ENCODE results near the gene AKAP11.

AKAP11 gene

DNA sequence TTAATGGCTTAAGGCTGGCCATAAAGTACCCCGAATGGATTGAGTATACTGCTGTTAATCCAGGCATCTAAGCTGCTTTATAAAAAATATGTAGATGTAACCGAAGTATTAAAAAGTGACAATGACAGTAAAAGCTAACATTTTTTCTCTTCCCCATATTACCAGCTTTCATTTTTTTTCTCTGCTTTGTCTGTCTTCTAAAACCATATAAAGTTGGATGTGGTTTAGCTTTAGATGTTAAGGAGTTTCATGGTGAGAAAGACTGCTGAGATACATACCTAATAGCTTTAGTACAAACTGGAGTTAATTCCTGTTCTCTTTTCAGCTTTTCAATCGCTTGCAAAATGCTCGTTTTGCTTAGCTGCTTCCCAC is 838 bp downstream of the AKAP11 start:
- DNase-seq, result no peak

DNA sequence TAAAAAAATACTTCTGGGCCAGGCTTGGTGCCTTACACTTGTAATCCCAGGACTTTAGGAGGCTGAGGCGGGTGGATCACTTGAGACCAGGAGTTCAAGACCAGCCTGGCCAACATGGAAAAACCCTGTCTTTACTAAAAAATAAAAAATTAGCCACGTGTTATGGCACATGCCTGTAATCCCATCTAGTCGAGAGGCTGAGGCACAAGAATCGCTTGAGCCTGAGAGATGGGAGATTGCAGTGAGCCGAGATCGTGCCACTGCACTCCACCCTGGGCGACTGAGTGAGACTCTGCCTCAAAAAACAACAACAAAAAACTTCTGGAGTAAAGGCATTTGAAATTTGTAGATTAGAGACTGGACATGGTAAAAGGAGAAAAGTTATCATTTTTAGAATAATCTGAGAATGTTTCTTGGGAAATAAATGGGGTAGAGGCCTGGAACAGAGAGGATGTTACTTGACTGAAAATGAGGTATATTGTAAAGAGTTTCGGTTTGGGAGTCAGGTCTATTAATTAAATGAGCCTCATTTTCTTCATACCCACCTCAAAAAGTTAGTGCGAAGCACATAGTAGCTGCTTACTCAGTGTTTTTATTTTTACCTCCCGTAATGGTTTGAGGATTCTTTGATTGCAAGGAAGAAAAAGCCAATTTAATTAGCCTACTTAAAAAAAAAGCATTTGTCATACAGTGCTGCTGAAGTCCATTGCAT is 2.6 kb downstream of the AKAP11 start:
- DNase-seq, result no peak

DNA sequence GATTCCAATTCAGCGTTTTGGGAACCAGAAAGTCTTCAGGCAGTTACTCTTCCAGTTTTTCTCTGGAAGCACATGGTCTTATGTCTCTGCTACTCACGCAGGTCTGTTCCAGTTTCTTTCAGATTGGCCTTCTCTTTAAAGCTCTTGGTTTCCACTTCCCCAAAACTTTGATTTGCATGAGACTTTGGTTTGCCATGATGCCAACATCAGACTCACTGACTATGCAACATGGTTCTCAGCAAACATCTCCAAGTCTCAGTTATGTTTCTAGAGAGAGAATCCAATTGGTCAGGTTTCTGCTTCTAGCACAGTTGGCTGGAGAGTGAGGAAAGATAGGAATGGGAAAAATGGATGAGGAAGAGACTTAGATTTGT is 3.1 kb downstream of the AKAP11 start:
- DNase-seq, result no peak

DNA sequence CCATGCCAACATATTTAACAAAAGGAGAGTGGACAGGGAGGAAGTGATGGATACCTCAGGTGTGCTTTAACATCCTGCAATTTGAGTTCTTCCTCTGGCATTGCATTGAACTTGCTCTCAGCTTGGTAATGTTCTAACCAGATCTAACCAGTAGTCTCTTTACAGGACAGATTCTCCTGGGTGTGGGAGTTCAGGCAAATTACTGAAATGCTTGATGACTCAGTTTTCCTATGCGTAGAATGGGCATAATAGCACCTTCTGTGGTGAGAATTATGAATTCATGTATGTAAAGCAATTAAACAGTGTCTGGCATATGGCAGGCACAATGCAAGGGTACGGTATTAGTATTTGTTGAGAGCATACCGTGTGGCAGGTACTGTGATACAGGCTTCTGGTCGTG is 3.6 kb downstream of the AKAP11 start:
- no peak for DNase-seq

DNA sequence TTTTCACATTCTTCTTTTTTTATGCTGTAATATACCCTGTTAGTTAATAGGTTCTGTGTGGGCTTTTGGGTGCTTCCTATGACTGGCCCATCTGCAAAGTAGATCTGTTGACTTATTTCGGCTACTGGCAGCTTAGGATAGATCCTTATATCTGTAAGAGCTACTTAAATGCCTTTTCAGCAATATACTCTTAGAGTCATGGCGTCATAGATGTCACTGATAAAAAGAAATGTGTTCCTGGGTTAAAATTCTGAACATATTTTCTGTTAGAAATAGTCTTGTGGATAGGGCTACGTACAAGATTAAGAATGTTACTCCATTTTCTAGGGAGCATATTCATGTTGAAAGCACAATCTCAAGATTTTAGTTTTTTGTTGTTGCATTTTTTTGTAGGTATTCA is 4.7 kb downstream of the AKAP11 start:
- DNase-seq, result no peak

DNA sequence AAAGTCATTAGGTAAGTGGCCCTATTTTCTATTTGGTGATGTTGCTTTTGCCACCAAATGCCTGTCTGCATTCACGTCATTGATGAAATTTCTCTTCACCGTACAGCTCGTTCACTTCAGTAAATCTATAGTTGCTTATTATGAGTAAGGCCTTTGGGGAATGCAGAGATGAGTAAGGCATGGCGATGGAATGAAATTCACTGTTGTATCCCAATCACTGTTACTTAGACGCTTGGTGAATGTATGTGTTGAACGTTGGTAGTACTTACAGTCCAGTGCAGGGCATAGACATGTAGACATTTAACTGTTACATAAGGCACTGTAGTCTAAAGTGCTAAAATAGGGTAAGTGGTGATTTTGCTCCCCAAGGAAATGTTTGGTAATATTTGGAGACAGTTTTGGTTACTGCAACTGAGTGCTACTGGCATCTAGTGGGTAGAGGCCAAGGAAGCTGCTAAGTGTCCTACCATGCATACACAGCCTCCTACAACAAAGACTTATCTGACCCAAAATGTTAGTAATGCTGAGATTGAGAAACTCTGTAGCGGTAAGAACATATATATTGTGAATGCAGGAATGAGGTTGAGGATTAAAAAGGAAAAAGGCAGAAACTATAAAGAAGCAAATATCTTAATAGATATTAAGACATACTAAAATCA is 5.8 kb downstream of the AKAP11 start:
- DNase-seq, result no peak

DNA sequence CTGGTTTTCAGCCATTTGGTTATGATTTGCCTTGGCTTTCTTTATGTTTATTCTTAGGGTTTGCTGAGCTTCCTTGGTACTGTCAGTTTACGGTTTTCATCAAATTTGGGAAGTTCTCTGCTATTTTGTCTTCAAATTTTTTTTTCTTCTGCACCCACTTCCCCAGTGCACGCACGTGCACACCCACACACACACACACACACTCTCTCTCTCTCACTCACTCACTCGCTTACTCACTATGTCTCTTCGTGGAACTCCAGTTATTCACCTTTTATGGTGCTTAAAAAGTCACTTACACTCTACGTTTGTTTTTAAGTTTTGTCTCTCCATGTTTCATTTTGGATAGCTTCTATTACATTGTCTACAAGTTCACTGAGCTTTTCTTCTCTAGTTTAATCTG is 7.1 kb downstream of the AKAP11 start:
- no peak for DNase-seq

DNA sequence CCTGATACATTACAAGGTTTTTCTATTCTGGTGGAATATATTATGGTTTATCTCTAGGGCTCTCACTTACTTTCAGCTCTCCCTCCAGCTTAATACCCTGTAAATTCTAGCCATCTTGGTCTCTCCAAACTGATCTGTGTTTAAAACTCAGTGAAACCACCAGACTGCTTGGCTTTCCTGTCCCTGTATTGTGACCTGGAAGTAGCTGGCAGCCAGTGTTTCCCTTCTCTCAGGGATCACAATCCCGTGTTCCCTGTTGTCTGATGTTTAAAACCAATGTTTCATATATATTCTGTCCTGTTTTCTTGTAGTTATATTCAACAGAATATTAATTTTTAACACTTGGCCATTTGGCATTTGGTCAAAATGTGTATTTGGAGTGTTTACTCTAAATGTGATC is 8.0 kb downstream of the AKAP11 start:
- no peak for DNase-seq

DNA sequence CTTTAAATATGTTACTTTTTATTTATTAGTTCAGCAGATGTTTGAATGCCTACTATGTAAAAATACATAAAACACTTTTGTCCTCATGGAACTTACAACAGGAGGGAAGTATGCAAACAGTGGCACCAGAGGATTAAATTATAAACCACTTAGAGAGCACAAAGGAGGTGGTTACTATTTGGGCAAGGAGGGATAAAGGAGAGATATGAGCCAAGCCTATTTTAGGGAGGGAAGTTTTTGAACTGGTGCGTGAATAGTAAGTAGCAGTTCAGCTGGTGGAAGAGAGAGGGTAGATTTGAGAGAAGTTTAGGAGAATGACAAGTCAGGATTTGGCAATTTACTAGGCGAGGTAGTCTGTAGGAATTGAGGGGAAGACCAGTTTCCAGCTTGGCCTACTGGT is 8.6 kb downstream of the AKAP11 start:
- DNase-seq, result no peak

DNA sequence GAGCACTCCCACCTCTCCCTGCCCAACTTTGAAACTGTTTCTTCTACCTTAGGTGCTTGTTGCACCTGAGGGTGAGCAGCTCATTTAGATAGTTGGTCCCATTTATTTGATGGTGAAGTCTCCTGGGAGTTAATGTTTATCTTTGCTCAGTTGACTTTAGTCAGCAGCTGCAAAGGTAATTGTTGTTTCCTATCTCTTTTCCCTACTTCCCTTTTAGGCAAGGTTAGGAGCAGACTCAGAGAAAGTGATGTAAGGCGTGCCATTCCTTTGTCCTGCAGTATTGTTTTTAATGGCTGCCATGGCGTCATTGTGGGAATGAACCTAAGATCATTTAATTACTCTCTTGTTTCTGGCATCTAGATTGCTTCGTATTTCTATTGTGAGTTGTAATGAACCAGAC is 11.6 kb downstream of the AKAP11 start:
- no peak for DNase-seq

DNA sequence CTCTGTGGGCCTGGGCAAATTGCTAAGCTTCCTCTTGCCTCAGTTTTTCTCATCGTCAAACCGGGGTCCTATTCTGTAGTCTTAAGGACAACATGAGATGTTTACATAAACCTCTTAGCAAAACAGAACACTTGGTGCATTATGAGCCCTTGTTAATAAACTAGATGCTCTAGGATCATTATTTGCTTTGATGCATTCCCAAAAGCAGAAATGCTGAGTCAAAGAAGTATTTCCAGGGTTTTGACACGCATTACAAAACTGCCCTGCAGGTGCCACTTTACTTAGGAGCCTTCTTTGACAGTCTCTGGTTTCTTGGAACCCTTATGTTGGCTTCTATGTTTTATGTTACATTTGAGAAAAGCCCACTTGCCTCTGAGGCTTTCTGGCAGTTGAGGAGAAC is 12.1 kb downstream of the AKAP11 start:
- no peak for DNase-seq

DNA sequence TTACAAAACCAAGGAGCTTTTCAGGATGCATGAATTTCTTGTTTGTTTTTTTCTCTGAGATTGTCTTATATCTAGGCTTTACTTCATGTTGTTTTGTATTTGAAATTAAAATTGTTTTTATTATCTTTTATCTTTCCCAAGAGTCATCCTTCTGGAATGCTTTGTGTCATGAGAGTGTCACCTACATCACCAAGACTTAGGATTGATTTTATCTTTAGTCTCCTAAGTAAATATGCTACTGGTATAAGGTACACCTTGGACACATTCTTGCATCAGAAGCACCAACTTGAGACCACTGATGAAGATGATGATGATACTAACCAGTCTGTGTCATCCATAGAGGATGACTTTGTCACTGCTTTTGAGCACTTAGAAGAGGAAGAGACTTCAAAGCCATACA is 26.4 kb downstream of the AKAP11 start:
- no peak for DNase-seq

DNA sequence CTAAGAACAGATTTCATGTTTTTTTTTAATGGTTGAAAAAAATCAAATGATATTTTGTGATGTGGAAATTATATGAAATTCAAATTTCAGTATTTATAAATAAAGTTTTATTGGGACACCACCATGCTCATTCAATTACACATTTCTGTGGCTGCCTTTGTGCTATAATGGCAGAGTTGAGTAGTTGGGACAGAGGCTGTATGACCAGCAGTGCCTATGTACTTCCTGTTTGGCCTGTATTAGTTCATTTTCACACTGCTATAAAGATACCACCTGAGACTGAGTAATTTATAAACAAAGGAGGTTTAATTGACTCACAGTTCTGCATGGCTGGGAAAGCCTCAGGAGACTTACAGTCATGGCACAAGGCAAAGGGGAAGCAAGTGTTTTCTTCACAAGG is 33.6 kb downstream of the AKAP11 start:
- DNase-seq, result no peak

DNA sequence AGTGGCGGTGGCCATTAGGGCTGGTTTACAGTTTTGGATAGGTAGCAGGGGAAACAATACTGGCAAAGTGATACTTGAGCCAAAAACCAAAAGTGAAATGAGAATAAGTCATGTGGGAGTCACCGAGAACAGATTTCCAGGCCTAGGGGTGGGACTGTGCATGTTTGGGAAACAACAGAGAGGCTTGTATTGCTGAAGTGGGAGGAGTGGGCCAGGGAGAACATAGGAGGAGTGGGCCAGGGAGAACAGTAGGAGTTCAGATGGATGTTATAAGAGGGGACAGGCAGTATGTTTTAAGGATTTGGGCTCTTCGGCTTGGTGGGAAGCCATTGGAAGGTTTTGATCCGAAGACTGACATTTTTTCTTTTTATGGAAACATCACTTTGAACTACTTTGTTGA is 35.5 kb downstream of the AKAP11 start:
- no peak for DNase-seq

DNA sequence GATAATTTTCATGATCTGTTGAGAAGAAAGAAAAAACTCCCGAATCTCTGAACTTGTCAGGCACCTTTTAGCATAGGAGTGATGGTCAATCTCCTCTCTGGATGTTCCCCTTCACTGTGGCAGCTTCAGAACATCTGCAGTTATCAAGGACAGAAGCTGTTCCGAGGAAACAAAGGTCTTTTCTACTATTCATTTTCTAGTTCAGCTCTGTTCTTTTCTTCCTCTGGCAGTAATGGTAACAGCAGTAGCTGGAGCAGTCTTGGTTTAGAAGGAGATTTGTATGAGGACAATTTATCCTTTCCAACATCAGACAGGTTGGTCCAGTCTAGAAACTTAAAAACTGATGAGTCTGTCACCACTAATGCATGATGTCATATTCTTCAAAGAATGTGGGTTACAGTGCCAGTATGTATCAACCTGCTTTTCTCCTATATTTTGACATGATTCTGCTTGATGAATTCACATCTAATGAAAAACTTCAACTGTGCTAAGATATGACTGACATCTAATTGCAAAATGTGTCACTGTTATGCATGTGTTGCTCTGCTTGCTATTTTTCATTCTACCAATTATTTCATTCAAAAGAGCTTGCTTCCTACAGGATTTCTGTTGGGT is 41.0 kb downstream of the AKAP11 start:
- no peak for DNase-seq

DNA sequence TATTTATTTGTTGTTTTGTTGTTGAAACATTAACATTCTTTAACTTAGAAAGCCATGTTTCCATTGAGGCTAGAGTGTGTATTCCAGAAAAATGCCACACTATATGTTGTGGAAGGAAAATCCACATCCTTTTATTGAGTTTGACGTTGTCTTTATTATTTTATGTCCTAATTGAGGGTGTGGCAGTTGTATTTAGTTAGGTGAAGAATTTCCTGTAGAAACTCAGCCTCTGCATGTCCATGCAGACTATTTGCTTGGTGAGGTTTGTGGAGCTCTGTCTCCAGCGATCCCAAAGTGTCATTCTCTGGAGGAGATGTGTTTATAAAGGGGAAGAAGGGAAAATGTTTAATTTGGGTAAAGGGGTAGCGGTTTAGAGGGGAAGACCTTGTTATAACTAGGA is 46.6 kb downstream of the AKAP11 start:
- DNase-seq, result no peak

DNA sequence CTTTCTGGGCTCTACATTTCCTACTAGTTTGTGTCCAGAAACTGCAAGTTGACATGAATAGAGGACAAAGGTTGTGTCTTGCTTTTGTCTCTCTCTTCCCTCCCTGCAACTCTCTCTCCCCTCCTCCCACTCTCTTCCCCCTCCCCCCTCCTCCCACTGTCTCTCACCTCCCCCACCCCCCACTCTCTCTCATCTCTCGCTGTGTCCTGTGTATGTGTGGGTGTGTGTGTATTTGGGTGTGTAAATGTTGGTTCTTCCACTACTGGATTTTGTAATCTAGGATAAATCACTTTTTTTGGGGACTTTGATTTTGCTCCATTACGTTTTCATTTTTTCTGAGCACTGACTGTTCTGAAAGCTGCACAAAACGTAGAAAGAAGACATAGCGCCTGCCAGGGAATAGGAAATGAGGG is 48.4 kb downstream of the AKAP11 start:
- DNase-seq, result no peak

DNA sequence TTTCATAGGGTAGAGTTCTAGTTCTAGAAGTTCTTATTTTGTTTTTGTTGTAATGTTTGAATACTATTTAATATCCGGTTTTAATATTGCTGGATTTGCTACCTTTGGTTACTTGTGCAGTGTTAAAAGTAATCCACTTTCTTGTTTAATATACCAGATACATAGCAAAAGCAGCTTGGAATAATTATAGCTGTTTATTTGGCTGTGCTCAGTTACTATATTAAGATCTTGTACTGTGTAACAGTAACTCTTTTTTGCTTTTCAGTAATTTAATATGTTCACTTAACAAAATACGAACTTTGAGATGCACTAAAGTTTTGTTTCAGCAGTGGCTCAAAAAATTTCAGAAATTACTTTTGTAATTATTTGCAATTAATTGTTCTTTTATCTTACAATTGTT is 50.9 kb downstream of the AKAP11 start:
- DNase-seq, result no peak

DNA sequence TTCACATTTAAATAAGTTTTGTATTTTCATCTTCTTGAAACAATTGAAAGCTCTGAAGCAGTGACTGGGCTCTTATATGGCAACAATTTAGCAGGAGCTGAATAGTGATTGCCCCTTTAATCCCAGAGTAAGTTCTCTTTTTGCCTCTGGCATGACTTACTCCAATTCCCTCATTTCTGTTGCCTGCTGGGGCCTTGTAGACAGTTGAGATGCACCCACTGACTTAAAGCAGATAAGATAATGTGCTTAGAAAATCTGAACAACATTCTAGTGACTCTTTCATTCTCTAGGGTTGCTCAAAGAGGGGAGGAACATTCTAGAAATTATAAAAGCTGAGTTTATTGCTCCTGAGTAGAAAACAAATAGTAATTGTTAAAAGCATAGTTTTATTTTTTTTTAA is 52.8 kb downstream of the AKAP11 start:
- no peak for DNase-seq

DNA sequence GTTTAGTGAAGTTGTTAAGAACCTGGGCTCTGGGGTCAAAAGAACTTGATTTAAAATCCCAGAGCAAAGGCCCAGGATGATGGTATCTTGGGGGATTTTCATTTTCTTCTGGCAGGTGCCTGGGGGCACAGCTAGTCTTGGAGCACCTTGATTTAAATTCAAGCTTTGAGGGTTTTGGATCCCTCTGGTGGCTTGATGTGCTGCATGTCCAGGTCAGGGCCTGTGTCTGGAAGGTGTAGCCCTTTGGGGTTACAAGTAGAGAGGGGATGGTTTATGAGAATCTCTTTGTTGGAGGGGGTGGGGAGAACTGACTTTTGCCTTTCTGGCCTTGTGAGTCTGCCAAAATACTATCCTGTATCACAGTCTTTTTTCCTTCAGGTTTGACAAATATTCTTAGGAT is 55.8 kb downstream of the AKAP11 start:
- no peak for DNase-seq

DNA sequence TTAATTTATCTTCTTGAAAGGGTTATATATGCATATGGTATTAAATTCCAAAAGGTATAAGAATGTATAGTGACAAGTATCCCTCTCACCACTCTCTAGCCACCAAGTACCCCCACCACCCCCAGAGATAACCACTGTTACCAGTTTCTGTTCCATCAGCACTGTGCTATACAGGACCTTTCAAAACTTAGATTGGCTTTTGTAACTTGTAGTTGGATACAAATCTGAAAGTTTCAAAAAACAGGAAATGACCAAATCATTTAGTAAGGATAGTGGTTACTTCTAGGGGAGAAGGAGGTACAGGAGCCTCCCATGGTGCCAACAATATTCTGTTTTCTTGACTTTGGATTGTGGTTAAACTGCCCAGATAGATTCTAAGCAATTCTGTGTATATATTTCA is 56.7 kb downstream of the AKAP11 start:
- DNase-seq, result no peak

DNA sequence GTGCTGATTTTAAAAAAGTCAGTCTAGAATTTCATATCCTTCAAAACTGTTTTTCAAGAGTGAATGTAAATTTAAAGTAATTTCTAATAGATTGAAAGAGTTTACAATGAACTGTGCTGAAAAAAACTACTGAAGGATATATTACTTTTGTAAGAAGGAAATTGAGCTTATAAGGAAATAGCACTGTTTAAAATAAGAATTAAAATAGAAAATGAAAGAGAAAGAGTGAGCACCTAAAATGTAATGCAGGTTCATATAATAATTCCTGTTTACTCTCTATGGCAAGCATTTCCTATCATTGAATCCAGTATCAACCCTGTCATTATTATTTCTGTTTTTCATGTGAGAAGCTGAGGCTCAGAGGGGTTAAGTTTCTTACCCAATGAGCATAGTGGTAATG is 57.3 kb downstream of the AKAP11 start:
- DNase-seq, result no peak

DNA sequence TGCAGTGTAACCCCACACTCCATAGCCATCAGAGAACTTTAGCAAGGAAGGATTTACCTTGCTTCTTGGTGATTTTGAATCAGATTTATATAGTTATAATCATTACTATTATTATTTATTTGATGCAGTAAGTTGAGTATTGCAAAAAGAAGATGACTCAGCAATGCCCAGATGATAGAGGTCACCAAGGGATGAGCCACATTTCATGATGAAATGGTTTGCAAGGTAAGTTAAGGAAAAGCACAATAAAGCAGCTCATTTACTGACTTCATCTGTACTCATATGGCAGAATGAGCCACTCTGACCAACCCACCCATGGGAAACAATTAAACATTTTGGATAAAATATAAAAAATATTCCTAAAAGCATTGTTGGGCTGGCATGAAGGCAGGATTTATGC is 59.1 kb downstream of the AKAP11 start:
- DNase-seq, result no peak

DNA sequence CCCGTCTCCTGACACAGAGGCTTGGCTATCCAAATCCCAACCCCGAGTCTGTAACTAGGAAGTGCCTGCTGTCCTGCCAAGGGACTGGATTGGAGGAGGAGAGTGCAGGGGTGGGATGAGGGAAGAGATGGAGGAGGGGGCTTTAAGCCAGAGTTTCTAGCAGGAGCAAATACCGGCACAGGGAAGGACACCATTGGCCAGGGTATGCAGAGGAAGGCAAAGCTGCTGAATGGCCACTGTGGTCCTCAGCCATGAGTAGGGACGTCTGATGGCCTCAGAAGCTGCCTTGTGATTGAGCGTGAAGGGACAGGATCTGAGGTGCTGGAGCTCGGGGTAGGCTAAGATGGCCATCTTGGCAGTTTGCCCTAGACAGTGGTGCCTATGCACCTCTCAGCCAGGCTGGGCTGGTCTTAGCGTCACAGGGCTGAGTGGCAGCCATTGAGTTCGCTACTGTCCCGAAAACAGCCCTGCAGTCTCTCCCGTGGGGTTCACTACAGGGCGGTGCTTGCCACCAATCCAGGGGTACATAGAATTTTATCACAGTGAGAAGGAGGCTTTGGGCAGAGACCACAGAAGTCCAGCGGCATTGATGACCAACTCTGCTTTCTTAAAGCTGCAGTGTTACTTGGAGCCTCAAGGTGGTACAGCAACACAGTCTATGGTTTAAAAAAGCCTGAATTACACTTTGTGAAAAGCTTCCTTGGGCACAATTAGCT is 61.8 kb downstream of the AKAP11 start:
- no peak for DNase-seq
